HepG2 (cell line): ENCODE data around the gene NOL4L. TPM values are rescaled to one million over a fixed set of nuclear protein-coding genes. Genes with fewer than 3 reads are reported as not detected.

Source experiments
- ADNP ChIP-seq: sonication (generic); formaldehyde crosslinking; IDR thresholded peaks from 2 replicates; pipeline ENCODE4 v1.4.0; 2020; ENCODE audit warnings: missing genetic modification reagents
- GMEB1 ChIP-seq: sonication (generic); formaldehyde crosslinking; IDR thresholded peaks from 2 replicates; pipeline ENCODE4 v1.5.1; 2020; ENCODE audit warnings: missing genetic modification reagents, mild to moderate bottlenecking, borderline replicate concordance
- HIVEP1 ChIP-seq: sonication (generic); formaldehyde crosslinking; IDR thresholded peaks from 2 replicates; pipeline ENCODE4 v1.4.0; 2020; ENCODE audit warnings: mild to moderate bottlenecking, missing genetic modification reagents
- NFE2L1 ChIP-seq: sonication (generic); formaldehyde crosslinking; IDR thresholded peaks from 2 replicates; pipeline ENCODE4 v1.4.0; 2020; ENCODE audit warnings: missing genetic modification reagents, mild to moderate bottlenecking, borderline replicate concordance
- SSRP1 ChIP-seq: IDR thresholded peaks from 2 replicates; pipeline ENCODE4 v1.6.1; 2016; ENCODE audit warnings: control low read depth
- ZMYM4 ChIP-seq: sonication (generic); formaldehyde crosslinking; IDR thresholded peaks from 2 replicates; pipeline ENCODE4 v1.8.1; 2023; ENCODE audit warnings: mild to moderate bottlenecking, missing genetic modification reagents
- ZNF354B ChIP-seq: sonication (generic); formaldehyde crosslinking; IDR thresholded peaks from 2 replicates; pipeline ENCODE4 v1.8.0; 2022; ENCODE audit warnings: mild to moderate bottlenecking, missing genetic modification reagents
- polyA plus RNA-seq, 8 experiments: library from polyadenylated mRNA; depleted of rRNA in 3 of 8; stranded (reverse) in 7 of 8; unstranded in 1 of 8; fragments of >200 nt; fragmentation: Illumina TruSeq in 4 of 8; extraction: Trizol in 4 of 8; gene quantifications; 2 replicates each; pipeline versions ENCODE4 v1.2.1 to v1.2.3, GENCODE V29; 2011 to 2016; ENCODE audit warnings: low read depth in 4 of 8, missing spikeins in 1 of 8, mixed read lengths in 1 of 8; ENCODE audit not compliant: insufficient read depth in 1 of 8
- total RNA-seq, 5 experiments: library from RNA; depleted of rRNA; stranded (reverse); fragments of >200 nt; fragmentation: Illumina TruSeq; extraction: Trizol; gene quantifications; 2 replicates each; pipeline ENCODE4 v1.2.3, GENCODE V29; 2016; ENCODE audit warnings: low read depth in 1 of 5
- TF ChIP-seq, protein P1 (sequence below): sonication (generic); formaldehyde crosslinking; IDR thresholded peaks from 2 replicates; pipeline ENCODE4 v1.4.0; 2020; ENCODE audit warnings: missing genetic modification reagents, mild to moderate bottlenecking, borderline replicate concordance
- TF ChIP-seq, protein P2 (sequence below): sonication (generic); formaldehyde crosslinking; IDR thresholded peaks from 2 replicates; pipeline ENCODE4 v1.4.0; 2020; ENCODE audit warnings: missing genetic modification reagents
- TF ChIP-seq, protein P3 (sequence below): sonication (generic); formaldehyde crosslinking; IDR thresholded peaks from 2 replicates; pipeline ENCODE4 v1.8.1; 2023; ENCODE audit warnings: mild to moderate bottlenecking, missing genetic modification reagents, borderline replicate concordance
- TF ChIP-seq, protein P4 (sequence below): sonication (generic); formaldehyde crosslinking; IDR thresholded peaks from 2 replicates; pipeline ENCODE4 v1.4.0; 2020; ENCODE audit warnings: missing genetic modification reagents

The NOL4L gene
- total and polyA plus RNA-seq, 2 of the 13 experiments (the other 11 are each of a cell fraction or from before 2014, with no cell fraction given), result 16.6 to 35.4 TPM

- no peak for TF ChIP-seq NFE2L1 (CRISPR knock-in tag)
- TF ChIP-seq ZMYM4 (CRISPR knock-in tag), result peak; percentile 87
- peak; percentile 29; the same call in 1 of the 2 replicates for TF ChIP-seq ZNF354B
- TF ChIP-seq HIVEP1 (CRISPR knock-in tag), result 0 out of 2 replicates have a peak, but pooled peaks have one; percentile 57
- TF ChIP-seq, protein P1, sequence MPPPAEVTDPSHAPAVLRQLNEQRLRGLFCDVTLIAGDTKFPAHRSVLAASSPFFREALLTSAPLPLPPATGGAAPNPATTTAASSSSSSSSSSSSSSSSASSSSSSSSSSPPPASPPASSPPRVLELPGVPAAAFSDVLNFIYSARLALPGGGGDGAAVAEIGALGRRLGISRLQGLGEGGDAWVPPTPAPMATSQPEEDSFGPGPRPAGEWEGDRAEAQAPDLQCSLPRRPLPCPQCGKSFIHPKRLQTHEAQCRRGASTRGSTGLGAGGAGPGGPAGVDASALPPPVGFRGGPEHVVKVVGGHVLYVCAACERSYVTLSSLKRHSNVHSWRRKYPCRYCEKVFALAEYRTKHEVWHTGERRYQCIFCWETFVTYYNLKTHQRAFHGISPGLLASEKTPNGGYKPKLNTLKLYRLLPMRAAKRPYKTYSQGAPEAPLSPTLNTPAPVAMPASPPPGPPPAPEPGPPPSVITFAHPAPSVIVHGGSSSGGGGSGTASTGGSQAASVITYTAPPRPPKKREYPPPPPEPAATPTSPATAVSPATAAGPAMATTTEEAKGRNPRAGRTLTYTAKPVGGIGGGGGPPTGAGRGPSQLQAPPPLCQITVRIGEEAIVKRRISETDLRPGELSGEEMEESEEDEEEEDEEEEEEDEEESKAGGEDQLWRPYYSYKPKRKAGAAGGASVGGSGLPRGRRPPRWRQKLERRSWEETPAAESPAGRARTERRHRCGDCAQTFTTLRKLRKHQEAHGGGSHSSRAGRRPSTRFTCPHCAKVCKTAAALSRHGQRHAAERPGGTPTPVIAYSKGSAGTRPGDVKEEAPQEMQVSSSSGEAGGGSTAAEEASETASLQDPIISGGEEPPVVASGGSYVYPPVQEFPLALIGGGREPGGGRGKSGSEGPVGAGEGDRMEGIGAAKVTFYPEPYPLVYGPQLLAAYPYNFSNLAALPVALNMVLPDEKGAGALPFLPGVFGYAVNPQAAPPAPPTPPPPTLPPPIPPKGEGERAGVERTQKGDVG (CRISPR knock-in tag), result peak; percentile 90; the same call in 1 of the 2 replicates
- TF ChIP-seq, protein P2, sequence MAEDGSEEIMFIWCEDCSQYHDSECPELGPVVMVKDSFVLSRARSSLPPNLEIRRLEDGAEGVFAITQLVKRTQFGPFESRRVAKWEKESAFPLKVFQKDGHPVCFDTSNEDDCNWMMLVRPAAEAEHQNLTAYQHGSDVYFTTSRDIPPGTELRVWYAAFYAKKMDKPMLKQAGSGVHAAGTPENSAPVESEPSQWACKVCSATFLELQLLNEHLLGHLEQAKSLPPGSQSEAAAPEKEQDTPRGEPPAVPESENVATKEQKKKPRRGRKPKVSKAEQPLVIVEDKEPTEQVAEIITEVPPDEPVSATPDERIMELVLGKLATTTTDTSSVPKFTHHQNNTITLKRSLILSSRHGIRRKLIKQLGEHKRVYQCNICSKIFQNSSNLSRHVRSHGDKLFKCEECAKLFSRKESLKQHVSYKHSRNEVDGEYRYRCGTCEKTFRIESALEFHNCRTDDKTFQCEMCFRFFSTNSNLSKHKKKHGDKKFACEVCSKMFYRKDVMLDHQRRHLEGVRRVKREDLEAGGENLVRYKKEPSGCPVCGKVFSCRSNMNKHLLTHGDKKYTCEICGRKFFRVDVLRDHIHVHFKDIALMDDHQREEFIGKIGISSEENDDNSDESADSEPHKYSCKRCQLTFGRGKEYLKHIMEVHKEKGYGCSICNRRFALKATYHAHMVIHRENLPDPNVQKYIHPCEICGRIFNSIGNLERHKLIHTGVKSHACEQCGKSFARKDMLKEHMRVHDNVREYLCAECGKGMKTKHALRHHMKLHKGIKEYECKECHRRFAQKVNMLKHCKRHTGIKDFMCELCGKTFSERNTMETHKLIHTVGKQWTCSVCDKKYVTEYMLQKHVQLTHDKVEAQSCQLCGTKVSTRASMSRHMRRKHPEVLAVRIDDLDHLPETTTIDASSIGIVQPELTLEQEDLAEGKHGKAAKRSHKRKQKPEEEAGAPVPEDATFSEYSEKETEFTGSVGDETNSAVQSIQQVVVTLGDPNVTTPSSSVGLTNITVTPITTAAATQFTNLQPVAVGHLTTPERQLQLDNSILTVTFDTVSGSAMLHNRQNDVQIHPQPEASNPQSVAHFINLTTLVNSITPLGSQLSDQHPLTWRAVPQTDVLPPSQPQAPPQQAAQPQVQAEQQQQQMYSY, result no peak
- TF ChIP-seq GMEB1 (CRISPR knock-in tag), result peak; percentile 70; the same call in 1 of the 2 replicates
- TF ChIP-seq, protein P3, sequence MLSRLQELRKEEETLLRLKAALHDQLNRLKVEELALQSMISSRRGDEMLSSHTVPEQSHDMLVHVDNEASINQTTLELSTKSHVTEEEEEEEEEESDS (CRISPR knock-in tag), result no peak; the same call in 1 of the 2 replicates
- TF ChIP-seq, protein P4, sequence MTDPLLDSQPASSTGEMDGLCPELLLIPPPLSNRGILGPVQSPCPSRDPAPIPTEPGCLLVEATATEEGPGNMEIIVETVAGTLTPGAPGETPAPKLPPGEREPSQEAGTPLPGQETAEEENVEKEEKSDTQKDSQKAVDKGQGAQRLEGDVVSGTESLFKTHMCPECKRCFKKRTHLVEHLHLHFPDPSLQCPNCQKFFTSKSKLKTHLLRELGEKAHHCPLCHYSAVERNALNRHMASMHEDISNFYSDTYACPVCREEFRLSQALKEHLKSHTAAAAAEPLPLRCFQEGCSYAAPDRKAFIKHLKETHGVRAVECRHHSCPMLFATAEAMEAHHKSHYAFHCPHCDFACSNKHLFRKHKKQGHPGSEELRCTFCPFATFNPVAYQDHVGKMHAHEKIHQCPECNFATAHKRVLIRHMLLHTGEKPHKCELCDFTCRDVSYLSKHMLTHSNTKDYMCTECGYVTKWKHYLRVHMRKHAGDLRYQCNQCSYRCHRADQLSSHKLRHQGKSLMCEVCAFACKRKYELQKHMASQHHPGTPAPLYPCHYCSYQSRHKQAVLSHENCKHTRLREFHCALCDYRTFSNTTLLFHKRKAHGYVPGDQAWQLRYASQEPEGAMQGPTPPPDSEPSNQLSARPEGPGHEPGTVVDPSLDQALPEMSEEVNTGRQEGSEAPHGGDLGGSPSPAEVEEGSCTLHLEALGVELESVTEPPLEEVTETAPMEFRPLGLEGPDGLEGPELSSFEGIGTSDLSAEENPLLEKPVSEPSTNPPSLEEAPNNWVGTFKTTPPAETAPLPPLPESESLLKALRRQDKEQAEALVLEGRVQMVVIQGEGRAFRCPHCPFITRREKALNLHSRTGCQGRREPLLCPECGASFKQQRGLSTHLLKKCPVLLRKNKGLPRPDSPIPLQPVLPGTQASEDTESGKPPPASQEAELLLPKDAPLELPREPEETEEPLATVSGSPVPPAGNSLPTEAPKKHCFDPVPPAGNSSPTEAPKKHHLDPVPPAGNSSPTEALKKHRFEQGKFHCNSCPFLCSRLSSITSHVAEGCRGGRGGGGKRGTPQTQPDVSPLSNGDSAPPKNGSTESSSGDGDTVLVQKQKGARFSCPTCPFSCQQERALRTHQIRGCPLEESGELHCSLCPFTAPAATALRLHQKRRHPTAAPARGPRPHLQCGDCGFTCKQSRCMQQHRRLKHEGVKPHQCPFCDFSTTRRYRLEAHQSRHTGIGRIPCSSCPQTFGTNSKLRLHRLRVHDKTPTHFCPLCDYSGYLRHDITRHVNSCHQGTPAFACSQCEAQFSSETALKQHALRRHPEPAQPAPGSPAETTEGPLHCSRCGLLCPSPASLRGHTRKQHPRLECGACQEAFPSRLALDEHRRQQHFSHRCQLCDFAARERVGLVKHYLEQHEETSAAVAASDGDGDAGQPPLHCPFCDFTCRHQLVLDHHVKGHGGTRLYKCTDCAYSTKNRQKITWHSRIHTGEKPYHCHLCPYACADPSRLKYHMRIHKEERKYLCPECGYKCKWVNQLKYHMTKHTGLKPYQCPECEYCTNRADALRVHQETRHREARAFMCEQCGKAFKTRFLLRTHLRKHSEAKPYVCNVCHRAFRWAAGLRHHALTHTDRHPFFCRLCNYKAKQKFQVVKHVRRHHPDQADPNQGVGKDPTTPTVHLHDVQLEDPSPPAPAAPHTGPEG (CRISPR knock-in tag), result peak; percentile 60; the same call in 1 of the 2 replicates
- peak; percentile 87 for TF ChIP-seq ADNP (CRISPR knock-in tag)
- peak; percentile 94; the same call in 1 of the 2 replicates for TF ChIP-seq SSRP1 (CRISPR knock-in tag)
Measured at GRCh38 chr20:32544893-32545840, 40.0 kb downstream of the NOL4L start (continued).
